Natural killer cell (primary cell): ENCODE measurements around the gene RNF20. TPM values are rescaled to one million over a fixed set of nuclear protein-coding genes. Genes with fewer than 3 reads are reported as not detected.
A peak's percentile ranks its signal among the peaks of the same experiment; 100 is the strongest.
"Not testable (repeated sequence)": the region's sequence is repeated elsewhere in the genome, so short reads cannot be mapped to it uniquely, and the experiment has no call there.

ENCODE experiments used
- ATAC-seq, 3 donors: fragments of 150-1000 bp in 2 of 3; fragments of 200-7000 bp in 1 of 3; cut with Tn5 transposase; 1 replicate in 1 of 3; 2 replicates in 2 of 3; pipeline ENCODE4 v1.10.0; 2021; ENCODE audit warnings: mild to moderate bottlenecking in 2 of 3, moderate library complexity in 2 of 3
- DNase-seq, 2 donors: peaks; one replicate each; pipeline versions ENCODE4 v3.0.0 to v3.0.0-alpha.2; 2013 to 2021; ENCODE audit warnings: mixed read lengths in 1 of 2
- H3K27ac ChIP-seq: one replicate; pipeline ENCODE4 v1.5.1; 2013; ENCODE audit warnings: mild to moderate bottlenecking, low read length
- H3K27me3 ChIP-seq: one replicate; pipeline ENCODE4 v1.6.1; 2013; ENCODE audit warnings: low read length; ENCODE audit not compliant: control insufficient read depth, insufficient read depth
- H3K36me3 ChIP-seq: one replicate; pipeline ENCODE4 v1.6.1; 2013; ENCODE audit warnings: low read length; ENCODE audit not compliant: control insufficient read depth, insufficient read depth
- H3K4me1 ChIP-seq: one replicate; pipeline ENCODE4 v1.6.1; 2013; ENCODE audit warnings: low read length; ENCODE audit not compliant: control insufficient read depth, insufficient read depth
- H3K4me3 ChIP-seq: one replicate; pipeline ENCODE4 v1.5.1; 2013; ENCODE audit warnings: low read length
- H3K9me3 ChIP-seq: one replicate; pipeline ENCODE4 v1.6.1; 2013; ENCODE audit warnings: low read length; ENCODE audit not compliant: control insufficient read depth, insufficient read depth
- H3K27ac Mint-ChIP-seq, 2 donors: one replicate each; pipeline ENCODE4 v1.8.0; 2022; ENCODE audit warnings: mild to moderate bottlenecking in 2 of 2, mixed read lengths in 2 of 2, moderate library complexity in 1 of 2
- H3K27me3 Mint-ChIP-seq, 2 donors: one replicate each; pipeline ENCODE4 v1.8.0; 2022; ENCODE audit warnings: low read depth in 2 of 2, mixed read lengths in 2 of 2
- H3K36me3 Mint-ChIP-seq: one replicate; pipeline ENCODE4 v1.8.0; 2022; ENCODE audit warnings: mixed read lengths
- H3K4me1 Mint-ChIP-seq, 2 donors: one replicate each; pipeline ENCODE4 v1.8.0; 2022; ENCODE audit warnings: mixed read lengths in 2 of 2
- H3K4me3 Mint-ChIP-seq: one replicate; pipeline ENCODE4 v1.8.0; 2022; ENCODE audit warnings: mild to moderate bottlenecking, moderate library complexity, mixed read lengths
- H3K9me3 Mint-ChIP-seq, 2 donors: one replicate each; pipeline ENCODE4 v1.8.0; 2022; ENCODE audit warnings: mixed read lengths in 2 of 2
- CTCF ChIP-seq: fragments of 200-600 bp; IDR thresholded peaks from one replicate; pipeline ENCODE4 v1.8.0; 2022; ENCODE audit warnings: antibody characterized with exemption
- WGBS: methylation state at CpG from one replicate; pipeline ENCODE4 v1.1.7; 2013; ENCODE audit warnings: missing lambda C conversion rate; ENCODE audit not compliant: insufficient coverage; 5-methylcytosine and 5-hydroxymethylcytosine counted together
- intact Hi-C: fragments of 100-400 bp; cut with micrococcal nuclease; formaldehyde crosslinking; loops from one replicate; pipeline ENCODE4 v1.14.2; 2022
- total RNA-seq, 4 donors: library from RNA; stranded (reverse); fragments of 120-200 nt in 1 of 4; gene quantifications; one replicate each; pipeline versions ENCODE4 v1.2.3 to v1.2.4, GENCODE V29; 2013 to 2022

The RNF20 gene
- total RNA-seq, 3 donors from 2014 or later (not counting 1 experiment from before 2014, with no cell fraction given): 35.5 to 44.2 (median 42.5) TPM

DNA sequence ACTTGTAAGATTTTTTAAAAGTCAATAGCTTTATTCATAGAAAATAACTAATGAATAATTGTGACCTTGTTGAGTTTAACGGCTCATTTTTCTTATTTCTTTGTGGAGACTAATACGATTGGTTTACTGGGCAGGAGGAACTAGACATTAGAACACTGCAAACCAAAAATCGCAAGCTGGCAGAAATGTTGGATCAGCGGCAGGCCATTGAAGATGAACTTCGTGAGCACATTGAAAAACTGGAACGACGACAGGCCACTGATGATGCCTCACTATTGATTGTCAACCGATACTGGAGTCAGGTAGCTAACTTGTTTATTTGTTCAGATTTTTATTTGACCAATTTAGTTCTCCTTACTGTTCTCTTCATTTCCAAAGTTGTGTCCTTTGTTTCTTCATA, 6.4 kb downstream of the RNF20 start:
- H3K27me3 ChIP-seq: no peaks in the 10 kb centered on the region
- TF ChIP-seq CTCF: no peak
- no peaks in the 10 kb centered on the region for H3K4me1 ChIP-seq
- H3K9me3 Mint-ChIP-seq: no peaks in the 10 kb centered on the region
- no peak for ATAC-seq
- no peaks in the 10 kb centered on the region for H3K27me3 Mint-ChIP-seq
- WGBS: 99% methylated on average over 8 of the region's 8 CpGs
- H3K4me1 Mint-ChIP-seq: peaks cover 5 to 6% of the 10 kb centered on the region in 2 donors
- intact Hi-C loops: no loop called here
- no peak overlapping the region for H3K27ac Mint-ChIP-seq
- H3K36me3 ChIP-seq: peaks cover 57% of the 10 kb centered on the region
- H3K4me3 ChIP-seq: no peak overlapping the region
- H3K36me3 Mint-ChIP-seq: no peaks in the 10 kb centered on the region
- no peaks in the 10 kb centered on the region for H3K9me3 ChIP-seq
- H3K4me3 Mint-ChIP-seq: no peak overlapping the region
- no peak for DNase-seq
- H3K27ac ChIP-seq: no peak overlapping the region

DNA sequence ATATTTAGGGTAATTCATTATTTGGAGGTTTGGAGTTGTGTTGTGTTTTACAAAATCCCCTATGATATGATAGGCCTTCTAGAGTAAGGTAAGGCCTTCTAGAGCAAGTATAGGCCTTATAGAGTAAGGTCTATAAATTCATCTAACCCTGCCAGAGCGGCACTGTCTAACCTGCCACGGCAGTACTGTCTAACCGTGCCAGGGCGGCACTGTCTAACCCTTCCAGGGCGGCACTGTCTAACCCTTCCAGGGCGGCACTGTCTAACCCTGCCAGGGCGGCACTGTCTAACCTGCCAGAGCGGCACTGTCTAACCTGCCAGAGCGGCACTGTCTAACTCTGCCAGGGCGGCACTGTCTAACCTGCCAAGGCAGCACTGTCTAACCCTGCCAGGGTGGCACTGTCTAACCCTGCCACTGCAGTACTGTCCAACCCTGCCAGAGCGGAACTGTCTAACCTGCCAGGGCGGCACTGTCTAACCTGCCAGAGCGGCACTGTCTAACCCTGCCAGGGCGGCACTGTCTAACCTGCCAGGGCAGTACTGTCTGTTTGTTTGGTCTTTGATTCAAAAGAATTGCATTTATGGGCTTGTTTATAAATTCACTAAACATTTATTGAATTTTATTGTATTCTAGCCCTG, 9.6 kb downstream of the RNF20 start:
- Histone ChIP-seq H3K4me3 (no peak overlapping the region), H3K4me1 (no peaks in the 10 kb centered on the region), H3K36me3 (peaks cover 66% of the 10 kb centered on the region), H3K9me3 (no peaks in the 10 kb centered on the region), H3K27ac (no peak overlapping the region), H3K27me3 (no peaks in the 10 kb centered on the region)
- DNase-seq: no peak
- H3K27me3 Mint-ChIP-seq: no peaks in the 10 kb centered on the region
- no peak for TF ChIP-seq CTCF
- peaks cover 0 to 3% of the 10 kb centered on the region in 2 donors for H3K9me3 Mint-ChIP-seq
- H3K4me1 Mint-ChIP-seq: peaks cover 0 to 4% of the 10 kb centered on the region in 2 donors
- no peak overlapping the region for H3K27ac Mint-ChIP-seq
- H3K36me3 Mint-ChIP-seq: peaks cover 24% of the 10 kb centered on the region
- no peak overlapping the region for H3K4me3 Mint-ChIP-seq
- intact Hi-C loops: no loop called here
- ATAC-seq: no peak
- WGBS: 98% methylated on average over 14 of the region's 14 CpGs

GRCh38 chr9:101549472-101550098, 15.9 kb downstream of the RNF20 start:
- H3K27ac ChIP-seq, ATAC-seq, DNase-seq, H3K27ac Mint-ChIP-seq, H3K27me3 Mint-ChIP-seq, H3K9me3 Mint-ChIP-seq, intact Hi-C loops, H3K27me3 ChIP-seq, H3K4me3 ChIP-seq, H3K9me3 ChIP-seq, H3K4me3 Mint-ChIP-seq, H3K4me1 ChIP-seq: not testable (repeated sequence)
- H3K36me3 ChIP-seq: peaks cover 90% of the 10 kb centered on the region
- WGBS: 98% methylated on average over 11 of the region's 18 CpGs
- peaks cover 0 to 10% of the 10 kb centered on the region in 2 donors for H3K4me1 Mint-ChIP-seq
- H3K36me3 Mint-ChIP-seq: peaks cover 59% of the 10 kb centered on the region

DNA sequence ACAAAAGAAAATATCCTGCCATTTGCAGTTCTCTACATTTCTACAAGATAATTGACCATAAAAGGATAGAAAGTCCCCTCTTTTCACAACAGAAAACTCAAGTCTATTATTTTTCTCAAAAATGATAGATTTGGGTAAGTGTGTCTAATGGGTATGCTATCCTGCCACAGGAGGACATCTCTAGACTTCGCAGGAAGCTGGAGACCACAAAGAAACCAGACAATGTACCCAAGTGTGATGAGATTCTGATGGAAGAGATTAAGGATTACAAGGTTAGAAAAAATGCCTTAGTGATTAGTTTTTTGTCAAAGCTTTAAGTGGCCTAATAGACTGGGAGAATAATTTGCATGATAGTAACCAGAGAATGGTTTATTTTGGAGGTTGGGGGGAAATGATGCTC, 28.1 kb downstream of the RNF20 start:
- 44% methylated on average over 1 of the region's 1 CpG for WGBS
- no peak for TF ChIP-seq CTCF
- Mint-ChIP-seq H3K4me3 (no peak overlapping the region), H3K9me3 (peaks cover 0 to 2% of the 10 kb centered on the region in 2 donors), H3K27ac (peak overlapping the region; percentile 47 to 51), H3K4me1 (peaks cover 23 to 26% of the 10 kb centered on the region in 2 donors), H3K36me3 (peaks cover 55% of the 10 kb centered on the region), H3K27me3 (no peaks in the 10 kb centered on the region)
- no peaks in the 10 kb centered on the region for H3K9me3 ChIP-seq
- ATAC-seq: peak in 1 of 3 donors; percentile 54
- H3K4me3 ChIP-seq: no peak overlapping the region
- H3K4me1 ChIP-seq: no peaks in the 10 kb centered on the region
- intact Hi-C loops: no loop called here
- peaks cover 69% of the 10 kb centered on the region for H3K36me3 ChIP-seq
- H3K27ac ChIP-seq: no peak overlapping the region
- H3K27me3 ChIP-seq: no peaks in the 10 kb centered on the region
- DNase-seq: peak in 1 of 2 donors; percentile 20
